NCI-H226 (cell line): ENCODE measurements around the gene VAV3.
"Not testable (repeated sequence)": the region's sequence is repeated elsewhere in the genome, so short reads cannot be mapped to it uniquely, and the experiment has no call there.

Source experiments
- DNase-seq: peaks from one replicate; pipeline ENCODE4 v3.0.0-alpha.2; 2015

The VAV3 gene

GRCh38 chr1:107786203-107786845 lies 178.7 kb downstream of the VAV3 start:
- DNase-seq = no peak

- DNase-seq = no peak
These were observed 179.3 kb downstream of the VAV3 start for GRCh38 chr1:107785496-107786202.

- DNase-seq = no peak
These were observed 182.6 kb downstream of the VAV3 start for GRCh38 chr1:107782217-107782845.

- no peak for DNase-seq
These were observed 183.7 kb downstream of the VAV3 start for GRCh38 chr1:107781245-107781644.

DNA sequence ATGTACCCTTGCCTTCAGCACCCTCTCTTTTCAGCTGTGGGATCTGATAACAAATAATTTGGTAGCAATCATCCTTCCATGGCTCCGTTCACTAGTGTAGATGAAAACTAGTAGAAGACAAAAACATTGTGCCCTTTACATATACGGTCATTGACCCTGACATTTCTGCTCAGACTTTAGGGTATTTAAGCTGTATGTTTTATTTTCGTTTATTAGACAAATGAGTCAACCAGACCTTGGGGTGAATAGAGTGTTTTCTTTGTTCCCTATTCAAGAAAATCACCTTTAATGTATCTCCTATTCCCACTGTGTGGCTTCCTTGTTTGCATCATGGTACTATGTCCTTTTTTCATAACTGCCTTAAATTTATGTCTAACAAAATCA lies 187.3 kb downstream of the VAV3 start:
- DNase-seq = no peak

GRCh38 chr1:107776900-107777663 lies 187.9 kb downstream of the VAV3 start:
- DNase-seq = no peak

GRCh38 chr1:107771377-107771776 lies 193.6 kb downstream of the VAV3 start:
- no peak for DNase-seq

GRCh38 chr1:107767156-107767582 lies 197.8 kb downstream of the VAV3 start:
- peak; percentile 7 for DNase-seq

GRCh38 chr1:107766533-107766932 lies 198.4 kb downstream of the VAV3 start:
- no peak for DNase-seq

DNA sequence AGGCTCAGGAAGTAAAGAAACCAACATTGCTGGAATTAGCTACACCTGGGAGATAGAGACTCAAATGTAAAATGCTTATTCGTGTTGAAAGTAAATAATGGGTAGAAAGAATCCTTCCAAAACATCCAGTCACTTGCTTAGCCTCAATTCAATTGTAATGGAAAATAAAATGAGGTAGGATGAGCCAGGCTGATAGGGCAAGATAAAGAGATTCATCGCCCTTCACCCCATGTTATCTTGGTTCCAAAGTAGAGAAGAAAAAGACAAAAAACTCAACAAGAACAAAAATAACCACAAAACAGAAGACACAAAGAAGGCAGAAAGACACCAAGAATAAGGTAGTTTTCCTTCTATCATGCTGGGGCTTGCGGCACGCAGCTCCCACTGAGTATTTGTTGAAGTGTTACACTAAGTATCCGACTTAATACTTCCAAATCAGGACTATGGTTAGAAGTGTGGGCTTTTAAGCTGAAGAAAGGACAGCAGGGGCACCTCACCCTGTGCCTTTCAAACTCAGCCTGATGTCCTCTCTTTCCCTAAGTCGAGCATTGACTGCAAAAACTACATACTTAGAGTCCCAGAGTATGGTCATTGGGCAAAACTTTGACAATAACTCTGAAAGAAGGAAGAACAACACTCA lies 202.1 kb downstream of the VAV3 start:
- DNase-seq = no peak

GRCh38 chr1:107760065-107760464 lies 204.9 kb downstream of the VAV3 start:
- DNase-seq = no peak

DNA sequence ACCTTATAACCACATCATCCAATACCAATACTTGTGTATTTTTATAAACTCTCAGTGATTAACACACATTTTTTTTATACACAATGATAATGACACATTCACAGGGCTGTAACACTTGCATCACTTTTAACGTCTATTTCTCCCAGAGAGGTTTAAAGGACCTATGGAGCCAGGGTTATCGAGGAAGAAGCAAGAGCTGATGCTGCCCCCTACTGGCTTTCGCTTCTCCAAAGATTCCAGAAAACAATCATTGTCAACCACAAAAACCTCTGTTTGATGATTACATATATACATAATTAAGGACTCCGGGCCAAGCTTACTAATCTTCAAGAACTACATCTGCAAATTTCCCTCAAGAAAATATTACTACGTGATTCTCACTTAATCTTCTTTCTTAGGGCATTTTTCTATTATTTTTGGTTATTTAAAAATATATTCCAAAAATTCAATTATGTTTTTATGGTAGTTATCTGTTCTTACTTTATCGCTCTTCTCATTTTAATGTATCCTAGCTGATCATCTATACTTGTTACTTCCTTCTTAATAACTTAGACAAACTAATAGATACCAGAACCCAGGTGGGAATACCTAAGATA lies 214.5 kb downstream of the VAV3 start:
- DNase-seq = peak; percentile 26

DNA sequence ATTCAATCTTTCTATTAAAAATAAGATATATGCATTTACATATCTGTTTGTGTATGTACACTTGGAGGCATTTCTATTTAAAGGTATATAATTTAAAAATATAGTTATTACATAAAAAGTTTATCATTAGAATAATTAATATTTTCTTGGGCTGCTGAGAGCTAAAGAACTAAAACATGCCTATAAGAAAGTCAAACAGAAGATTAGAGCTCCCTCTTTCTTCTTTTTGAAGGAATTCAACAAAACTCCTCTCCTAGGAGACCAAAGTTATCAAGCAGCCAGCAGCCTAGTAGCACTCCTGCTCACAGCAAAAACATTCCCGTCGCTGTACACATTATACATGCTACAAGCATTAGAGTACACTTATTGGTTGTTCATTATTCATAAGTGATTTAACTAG lies 216.4 kb downstream of the VAV3 start:
- no peak for DNase-seq

DNA sequence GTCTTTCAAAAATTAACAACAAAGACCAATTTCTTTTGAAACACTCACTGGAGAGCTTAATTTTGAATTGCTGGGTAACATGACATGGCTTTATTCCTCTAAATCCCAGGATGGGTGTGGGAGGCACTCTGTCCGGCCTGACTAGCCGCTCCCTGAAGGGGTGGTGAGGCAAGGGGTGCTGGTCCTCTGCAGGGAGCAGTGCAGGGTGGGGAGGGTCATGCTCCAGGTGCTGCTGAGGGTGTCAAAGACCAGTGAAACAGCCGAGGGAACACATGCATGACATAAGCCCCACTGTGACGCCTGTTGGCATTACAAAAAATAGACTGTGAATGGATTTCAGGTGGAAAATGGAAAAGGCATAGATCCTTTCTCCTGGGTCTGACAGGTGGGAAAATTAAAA lies 223.7 kb downstream of the VAV3 start:
- no peak for DNase-seq

DNA sequence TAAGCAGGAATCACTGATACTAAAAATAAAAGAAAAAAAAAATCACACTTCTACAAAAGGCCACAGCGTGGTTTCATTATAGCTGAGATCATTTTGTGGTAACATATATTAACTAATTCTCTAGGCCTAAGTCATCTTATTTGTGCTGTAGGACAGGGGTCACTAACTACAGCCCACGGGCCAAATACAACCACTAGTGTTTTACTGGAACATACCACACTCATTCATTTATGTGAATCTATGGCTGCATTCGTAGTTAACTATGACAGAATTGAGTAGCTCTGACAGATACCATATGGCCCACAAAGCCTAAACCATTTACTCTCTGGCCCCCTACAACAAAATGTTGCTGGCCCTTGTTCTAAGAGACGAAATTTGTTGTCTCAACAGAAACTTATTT lies 224.4 kb downstream of the VAV3 start:
- DNase-seq = no peak

- DNase-seq = no peak
These were observed 225.3 kb downstream of the VAV3 start for GRCh38 chr1:107739651-107740050.

- no peak for DNase-seq
These were observed 225.8 kb downstream of the VAV3 start for GRCh38 chr1:107739201-107739600.

DNA sequence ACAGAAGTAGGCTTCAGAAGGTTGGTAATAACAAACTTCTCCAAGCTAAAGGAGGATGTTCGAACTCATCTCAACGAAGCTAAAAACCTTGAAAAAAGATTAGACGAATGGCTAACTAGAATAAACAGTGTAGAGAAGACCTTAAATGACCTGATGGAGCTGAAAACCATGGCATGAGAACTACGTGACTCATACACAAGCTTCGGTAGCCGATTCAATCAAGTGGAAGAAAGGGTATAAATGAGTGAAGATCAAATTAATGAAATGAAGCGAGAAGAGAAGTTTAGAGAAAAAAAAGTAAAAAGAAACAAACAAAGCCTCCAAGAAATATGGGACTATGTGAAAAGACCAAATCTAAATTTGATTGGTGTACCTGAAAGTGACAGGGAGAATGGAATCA lies 231.6 kb downstream of the VAV3 start:
- DNase-seq = not testable (repeated sequence)

- no peak for DNase-seq
These were observed 237.1 kb downstream of the VAV3 start for GRCh38 chr1:107727866-107728265.

DNA sequence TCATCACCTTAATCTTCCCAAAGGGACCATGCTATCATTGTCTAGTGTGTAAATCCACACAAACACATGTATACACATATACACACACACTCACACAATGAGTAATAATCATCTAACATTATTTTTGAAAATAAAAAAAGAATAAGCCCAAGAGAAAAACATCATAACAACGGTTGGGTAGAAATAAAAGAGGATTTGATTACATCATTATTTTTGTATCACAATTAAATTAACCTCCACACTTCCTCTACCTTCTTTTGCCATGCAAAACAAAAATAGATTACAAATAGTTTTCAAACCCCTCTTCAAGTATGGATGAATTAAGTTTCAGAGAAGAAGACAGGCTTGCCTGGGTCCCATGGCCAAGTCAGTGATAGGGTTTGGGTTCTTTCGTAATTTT lies 238.1 kb downstream of the VAV3 start:
- no peak for DNase-seq

DNA sequence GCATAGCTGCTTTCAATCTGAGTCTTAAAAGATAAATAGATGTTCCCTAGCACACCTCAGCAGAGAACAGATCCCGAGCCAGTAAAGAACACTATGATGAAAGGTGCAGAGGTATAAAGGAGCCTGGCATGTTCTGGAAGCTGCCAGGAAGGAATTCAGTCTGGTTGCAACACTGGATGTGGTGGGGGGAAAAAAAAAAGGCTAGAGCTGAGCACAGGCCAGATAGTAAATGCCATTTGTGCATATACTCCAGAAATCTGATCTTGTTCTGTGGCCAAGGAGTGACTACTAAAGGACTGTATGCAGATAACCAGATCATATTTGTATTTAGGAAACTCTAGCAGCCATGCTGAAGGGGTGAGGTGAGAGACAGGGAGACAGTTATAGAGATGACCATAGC lies 240.3 kb downstream of the VAV3 start:
- peak; percentile 21 for DNase-seq

DNA sequence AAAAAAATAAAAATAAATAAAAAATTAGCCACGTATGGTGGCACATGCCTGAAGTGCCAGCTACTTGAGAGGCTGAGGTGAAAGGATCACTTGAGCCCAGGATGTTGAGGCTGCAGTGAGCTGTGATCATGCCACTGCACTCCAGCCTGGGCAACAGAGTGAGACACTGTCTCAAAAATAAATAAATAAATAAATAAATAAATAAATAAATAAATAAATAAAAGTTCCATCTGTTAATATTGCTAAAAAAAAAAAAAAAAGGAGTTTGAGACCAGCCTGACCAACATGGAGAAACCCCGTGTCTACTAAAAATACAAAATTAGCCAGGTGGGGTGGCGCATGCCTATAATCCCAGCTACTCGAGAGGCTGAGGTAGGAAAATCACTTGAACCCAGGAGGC lies 244.8 kb downstream of the VAV3 start:
- DNase-seq = not testable (repeated sequence)

- no peak for DNase-seq
These were observed 255.0 kb downstream of the VAV3 start for GRCh38 chr1:107710005-107710404.
